ENCODE data around the gene CSNK1G3.
"Not testable (repeated sequence)": the region's sequence is repeated elsewhere in the genome, so short reads cannot be mapped to it uniquely, and the experiment has no call there.

The CSNK1G3 gene

DNA sequence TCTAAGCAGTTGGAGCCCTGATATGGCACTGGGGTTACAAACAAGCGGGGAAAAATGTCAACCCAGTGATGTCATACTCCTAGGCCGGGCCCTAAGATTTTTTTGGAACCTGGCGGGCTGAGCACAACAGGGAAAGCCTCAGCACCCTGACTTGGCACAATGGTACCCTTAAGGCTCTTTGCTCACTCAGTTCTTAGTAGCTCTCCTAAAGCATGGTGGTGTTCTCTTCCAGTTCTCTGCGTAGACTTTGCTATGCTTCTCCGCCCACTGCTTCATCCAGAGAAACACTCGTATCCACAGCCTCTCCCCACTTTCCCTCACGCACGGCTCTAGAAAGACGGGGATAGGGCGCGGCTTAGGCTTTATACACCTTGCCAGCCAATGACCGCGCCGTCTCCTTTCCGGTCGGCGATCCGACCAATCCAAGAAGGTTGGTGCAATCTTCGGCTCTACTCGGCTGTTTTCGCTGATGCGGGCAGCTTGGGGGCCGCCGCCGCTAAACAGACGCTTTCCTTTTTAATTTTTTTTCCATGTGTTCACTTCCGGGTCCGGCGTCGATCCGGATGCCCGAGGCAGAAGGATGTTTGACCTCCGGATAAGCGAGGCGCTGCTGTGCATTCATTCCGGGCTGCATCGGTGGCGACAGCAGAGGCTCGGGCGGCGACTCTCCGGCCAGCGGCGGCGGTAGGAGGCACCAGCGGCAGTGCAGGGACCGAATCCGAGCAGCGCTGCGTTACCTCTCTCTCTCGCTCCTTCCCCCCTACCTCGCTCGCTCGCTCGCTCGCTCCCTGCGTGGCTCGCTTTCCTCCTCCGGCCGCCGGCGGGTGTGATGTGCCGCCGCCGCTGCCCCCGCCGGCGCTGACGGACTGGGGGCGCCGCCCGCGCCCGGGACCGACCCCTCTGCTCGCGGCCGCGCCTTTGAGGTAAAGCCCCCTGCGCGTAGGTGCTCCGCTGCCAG is at the start of gene CSNK1G3:
Gene CSNK1G3, plus strand, starts transcription at position 530 of the 958 bp plus-strand sequence. CDS start 33,487 bp downstream, outside the sequence.
- ChIA-PET POLR2A (ENCODE audit: low non-redundant PET) (interaction anchor here (0.5 to 1.3 kb wide), 6 partner anchors 13 to 172 kb away, joined by 3 to 21 read pairs (median 3); partner anchors contain the start of gene CEP120), CTCF (interaction anchor here (0.5 to 1.5 kb wide), 3 partner anchors 35 to 105 kb away, joined by 4 to 7 read pairs (median 5); partner anchors contain the start of gene CEP120)
- TF ChIP-seq, protein P1, sequence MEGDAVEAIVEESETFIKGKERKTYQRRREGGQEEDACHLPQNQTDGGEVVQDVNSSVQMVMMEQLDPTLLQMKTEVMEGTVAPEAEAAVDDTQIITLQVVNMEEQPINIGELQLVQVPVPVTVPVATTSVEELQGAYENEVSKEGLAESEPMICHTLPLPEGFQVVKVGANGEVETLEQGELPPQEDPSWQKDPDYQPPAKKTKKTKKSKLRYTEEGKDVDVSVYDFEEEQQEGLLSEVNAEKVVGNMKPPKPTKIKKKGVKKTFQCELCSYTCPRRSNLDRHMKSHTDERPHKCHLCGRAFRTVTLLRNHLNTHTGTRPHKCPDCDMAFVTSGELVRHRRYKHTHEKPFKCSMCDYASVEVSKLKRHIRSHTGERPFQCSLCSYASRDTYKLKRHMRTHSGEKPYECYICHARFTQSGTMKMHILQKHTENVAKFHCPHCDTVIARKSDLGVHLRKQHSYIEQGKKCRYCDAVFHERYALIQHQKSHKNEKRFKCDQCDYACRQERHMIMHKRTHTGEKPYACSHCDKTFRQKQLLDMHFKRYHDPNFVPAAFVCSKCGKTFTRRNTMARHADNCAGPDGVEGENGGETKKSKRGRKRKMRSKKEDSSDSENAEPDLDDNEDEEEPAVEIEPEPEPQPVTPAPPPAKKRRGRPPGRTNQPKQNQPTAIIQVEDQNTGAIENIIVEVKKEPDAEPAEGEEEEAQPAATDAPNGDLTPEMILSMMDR (conservative IDR thresholded peaks at IDR 0.05; ENCODE audit: low read depth): no peak
- peak; percentile 100 for DNase-seq (ENCODE audit: low spot score)
- peak within 1 kb of the TSS; percentile 94 for H3K27ac ChIP-seq

DNA sequence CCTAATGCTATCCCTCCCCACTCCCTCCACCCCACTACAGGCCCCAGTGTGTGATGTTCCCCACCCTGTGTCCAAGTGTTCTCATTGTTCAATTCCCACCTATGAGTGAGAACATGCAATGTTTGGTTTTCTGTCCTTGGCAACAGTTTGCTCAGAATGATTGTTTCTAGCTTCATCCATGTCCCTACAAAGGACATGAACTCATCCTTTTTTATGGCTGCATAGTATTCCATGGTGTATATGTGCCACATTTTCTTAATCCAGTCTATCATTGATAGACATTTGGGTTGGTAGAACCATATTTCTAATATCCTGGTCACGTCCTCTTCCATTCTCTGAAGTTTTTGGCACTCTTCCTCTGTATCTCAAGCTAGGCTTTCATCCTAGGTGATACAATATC is 45.1 kb upstream of the CSNK1G3 start:
- POLR2A ChIA-PET (ENCODE audit: low non-redundant PET): not testable (repeated sequence)
- CTCF ChIA-PET: interaction anchor here (0.6 kb wide), 1 partner anchor 1192 kb away, joined by 7 read pairs; no protein-coding TSS in a partner anchor

DNA sequence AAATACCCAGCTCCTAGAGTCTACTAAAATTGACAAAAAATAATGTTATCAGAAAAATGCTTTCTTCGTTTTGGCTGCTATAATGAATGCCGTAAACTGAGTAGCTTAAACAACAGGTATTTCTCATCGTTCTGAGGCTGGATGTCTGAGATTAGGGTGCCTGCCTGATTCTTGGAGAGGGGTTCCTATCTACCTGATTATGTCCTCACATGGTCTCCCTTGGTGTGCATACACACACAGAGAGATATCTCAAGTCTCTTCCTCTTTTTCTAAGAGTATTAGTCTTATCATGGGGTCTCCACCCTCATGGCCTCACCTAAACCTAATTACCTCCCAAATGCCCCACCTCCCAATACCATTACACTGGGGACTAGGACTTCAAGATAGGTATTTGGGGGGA is 40.6 kb upstream of the CSNK1G3 start:
- ChIA-PET POLR2A (ENCODE audit: low non-redundant PET) (no interaction called here), CTCF (interaction anchor here (1.0 kb wide), 1 partner anchor 9 kb away, joined by 3 read pairs; no protein-coding TSS in a partner anchor)
- DNase-seq (ENCODE audit: low spot score): no peak
- TF ChIP-seq, protein P1 (conservative IDR thresholded peaks at IDR 0.05; ENCODE audit: low read depth): no peak
- no peak overlapping the region for H3K27ac ChIP-seq

More for the DNA sequence above, 45.1 kb upstream of the CSNK1G3 start:
- DNase-seq (ENCODE audit: low spot score); H3K27ac ChIP-seq: not testable (repeated sequence)

DNA sequence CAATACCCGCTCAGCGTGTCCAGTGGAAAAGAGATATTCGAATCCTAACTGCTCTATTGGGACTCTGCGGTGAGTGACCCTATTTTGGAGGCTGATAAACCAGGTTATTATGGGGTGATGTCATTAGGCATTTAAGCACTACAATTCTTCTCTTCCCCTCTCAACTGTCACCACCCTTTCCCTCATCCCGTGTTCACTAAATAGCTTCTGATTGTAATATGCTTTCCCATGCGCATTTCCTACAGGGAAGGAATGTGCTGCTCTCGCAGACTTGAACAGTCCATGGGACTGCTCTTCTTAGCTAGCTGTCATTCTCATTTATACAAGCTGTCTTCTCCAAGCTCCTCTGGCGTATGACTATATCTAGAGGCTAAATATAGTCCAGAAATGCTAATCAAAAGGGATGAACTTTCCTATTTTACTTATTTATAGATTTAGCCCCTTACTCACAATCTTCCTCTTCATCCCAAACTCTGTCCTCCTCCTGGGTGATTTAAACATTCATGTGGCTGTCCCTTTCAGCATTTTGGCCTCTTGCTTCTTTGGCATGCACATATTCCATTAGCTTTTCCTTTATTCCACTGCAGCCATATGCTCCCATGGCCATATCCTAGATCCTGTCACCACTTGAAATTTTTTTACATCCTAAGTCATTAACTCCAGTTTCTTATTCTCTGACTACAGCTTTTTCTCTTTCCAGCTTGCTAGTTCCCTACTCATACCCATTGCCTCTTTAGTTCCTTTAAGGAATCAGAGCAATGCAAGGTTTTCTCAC is 39.6 kb upstream of the CSNK1G3 start:
- TF ChIP-seq, protein P1 (conservative IDR thresholded peaks at IDR 0.05; ENCODE audit: low read depth): no peak
- CTCF ChIA-PET: no interaction called here
- no peak overlapping the region for H3K27ac ChIP-seq
- no peak for DNase-seq (ENCODE audit: low spot score)
- POLR2A ChIA-PET (ENCODE audit: low non-redundant PET): no interaction called here

DNA sequence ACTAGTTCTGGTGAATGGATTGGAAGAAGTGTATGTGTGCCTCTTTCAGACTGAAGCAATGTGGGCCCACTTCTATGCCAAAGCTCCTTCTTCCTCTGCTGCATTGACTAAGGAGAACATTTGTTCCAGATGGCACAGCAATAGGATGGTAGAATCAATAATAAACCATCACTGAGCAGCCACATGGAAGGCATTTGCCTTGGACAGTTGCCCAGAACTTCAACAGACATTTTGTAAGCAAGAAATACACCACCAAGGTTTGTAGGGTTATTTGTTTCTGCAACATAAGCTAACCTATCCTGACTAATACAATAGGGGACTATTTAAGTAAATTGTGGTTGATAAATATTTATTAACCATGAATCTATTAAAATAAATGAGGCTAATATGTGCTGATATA is 37.7 kb upstream of the CSNK1G3 start:
- ChIA-PET CTCF (interaction anchor here (1.0 kb wide), 1 partner anchor 10 kb away, joined by 3 read pairs; no protein-coding TSS in a partner anchor), POLR2A (ENCODE audit: low non-redundant PET) (no interaction called here)
- no peak for DNase-seq (ENCODE audit: low spot score)
- H3K27ac ChIP-seq: no peak overlapping the region
- TF ChIP-seq, protein P1 (conservative IDR thresholded peaks at IDR 0.05; ENCODE audit: low read depth): no peak

DNA sequence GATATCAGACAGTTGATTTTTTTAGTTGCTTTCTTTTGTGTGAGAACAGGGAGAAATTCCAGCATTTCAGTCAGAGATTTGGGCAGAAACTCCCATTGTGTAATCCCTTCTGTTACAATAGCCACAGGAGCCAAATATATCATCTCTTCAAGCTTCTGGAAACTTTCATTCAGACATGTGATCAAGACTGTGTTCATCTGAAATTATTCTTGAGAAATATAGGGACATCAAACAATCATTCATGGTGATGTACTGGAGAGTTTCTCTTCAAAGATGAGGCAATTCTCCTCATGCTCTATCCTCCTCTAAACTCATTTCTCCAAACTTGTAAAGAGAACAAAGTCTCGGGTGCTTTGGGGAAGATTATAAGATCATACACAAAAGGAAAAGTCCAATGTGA is 35.2 kb upstream of the CSNK1G3 start:
- ChIA-PET CTCF (interaction anchor here (0.6 kb wide), 1 partner anchor 35 kb away, joined by 4 read pairs; the partner anchor contains the start of gene CSNK1G3), POLR2A (ENCODE audit: low non-redundant PET) (no interaction called here)
- DNase-seq (ENCODE audit: low spot score): no peak
- no peak overlapping the region for H3K27ac ChIP-seq
- TF ChIP-seq, protein P1 (conservative IDR thresholded peaks at IDR 0.05; ENCODE audit: low read depth): no peak
